Measurements from ENCODE around the gene PLA2G4D.

Gene PLA2G4D

DNA sequence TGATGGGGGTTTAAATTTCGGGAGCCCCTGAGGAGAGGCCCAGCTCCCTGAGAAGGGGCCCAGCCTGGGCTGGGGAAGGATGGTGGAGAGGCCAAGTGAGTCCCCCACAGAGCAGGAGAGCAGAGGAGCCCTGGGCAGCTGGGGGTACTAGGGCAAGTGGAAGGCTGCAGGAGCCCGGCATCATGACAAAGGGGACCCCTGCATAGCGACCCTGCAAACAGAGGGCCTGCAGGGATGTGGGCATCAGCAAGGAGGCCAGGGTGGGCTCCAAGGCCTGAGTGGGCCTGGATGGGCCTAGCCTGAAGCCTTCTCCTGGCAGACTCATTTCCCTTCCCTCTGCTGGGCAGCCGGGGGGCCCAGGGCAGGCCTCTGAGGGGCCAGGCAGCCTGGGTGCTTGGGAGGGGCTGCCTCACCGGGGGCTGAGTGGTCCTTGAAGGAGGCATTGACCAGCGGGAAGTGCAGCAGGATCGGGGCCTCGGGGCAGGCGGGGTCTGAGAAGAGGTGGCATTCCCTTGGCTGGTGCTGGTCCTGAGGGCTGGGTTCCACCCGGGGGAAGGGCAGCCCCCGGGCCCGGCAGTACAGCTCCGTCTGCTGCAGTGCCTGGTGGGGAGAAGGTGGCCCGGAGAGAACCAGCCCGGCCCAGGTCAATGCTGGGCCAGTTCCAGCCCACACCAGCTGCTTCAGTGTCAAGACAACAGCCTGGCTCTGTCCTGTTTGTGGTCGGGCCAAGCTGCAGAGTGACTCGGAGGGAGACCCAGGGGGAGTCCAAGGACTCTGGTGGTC is 24.7 kb downstream of the PLA2G4D start:
- DNase-seq, result no peak

DNA sequence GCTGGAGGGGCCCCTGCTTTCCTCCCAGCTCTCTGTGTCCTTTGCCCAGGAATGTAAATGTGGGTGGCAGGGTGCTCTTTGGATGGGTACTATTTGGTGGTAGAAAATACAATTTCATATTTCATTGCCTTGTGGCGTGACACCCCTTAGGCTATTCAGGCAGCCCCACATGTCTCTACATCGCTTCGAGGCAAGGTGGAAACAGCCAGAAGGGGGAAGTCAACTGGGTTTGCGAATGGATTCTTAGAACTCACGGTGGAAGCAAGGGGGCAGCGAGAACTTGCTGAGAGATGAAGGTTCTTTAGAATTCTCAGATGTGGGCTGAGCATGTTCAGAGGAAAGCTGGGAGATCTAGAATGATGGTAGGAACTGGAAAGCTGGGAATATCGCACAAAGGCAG is 25.3 kb downstream of the PLA2G4D start:
- DNase-seq, result no peak

DNA sequence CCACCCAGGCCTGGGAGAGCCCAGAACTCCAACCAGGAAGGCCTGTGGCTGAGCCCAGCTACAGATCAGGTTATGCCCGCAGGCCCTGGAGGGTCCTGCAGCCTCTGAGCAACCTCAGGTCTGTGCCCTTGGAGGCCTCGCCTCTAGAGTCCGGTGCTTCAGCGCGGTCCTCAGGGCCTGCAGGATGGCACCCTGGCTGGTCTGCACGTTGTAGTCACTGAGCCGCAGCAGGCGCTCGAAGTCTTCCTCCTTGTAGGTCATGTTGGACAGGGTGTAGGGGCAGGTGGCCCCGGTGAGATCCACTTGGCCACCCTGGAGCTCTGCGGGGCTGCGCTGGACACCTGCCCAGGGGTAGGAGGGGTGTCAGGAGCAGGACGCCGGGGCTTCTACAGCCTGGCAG is 25.8 kb downstream of the PLA2G4D start:
- no peak for DNase-seq

DNA sequence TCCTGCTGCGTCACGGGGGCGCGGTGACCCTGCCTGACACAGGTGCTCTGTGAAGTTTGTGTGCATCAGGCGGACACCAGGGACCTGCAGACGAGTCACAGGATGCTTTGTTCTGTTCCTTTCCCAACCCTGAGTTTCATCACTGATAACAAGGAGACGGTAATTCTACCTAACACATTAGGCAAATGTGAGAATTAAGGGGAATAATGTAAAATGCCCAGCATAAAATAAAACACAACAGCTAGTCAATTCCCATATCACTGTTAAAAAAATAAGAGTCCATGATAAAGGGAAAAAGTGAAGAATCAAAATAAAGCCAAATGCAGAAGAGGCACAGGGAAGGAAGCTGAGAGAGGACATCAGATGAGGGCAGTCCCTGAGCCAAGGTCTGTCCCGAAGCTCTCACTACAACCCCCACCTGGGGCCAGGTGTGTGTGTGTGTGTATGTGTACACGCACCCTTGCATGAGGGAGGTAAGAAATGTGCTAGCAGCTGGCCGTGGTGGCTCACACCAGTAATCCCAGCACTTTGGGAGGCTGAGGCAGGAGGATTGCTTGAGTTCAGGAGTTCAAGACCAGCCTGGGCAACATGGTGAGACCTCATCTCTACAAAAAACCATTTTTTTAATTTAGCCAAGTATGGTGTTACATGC is 27.5 kb downstream of the PLA2G4D start:
- DNase-seq, result no peak

DNA sequence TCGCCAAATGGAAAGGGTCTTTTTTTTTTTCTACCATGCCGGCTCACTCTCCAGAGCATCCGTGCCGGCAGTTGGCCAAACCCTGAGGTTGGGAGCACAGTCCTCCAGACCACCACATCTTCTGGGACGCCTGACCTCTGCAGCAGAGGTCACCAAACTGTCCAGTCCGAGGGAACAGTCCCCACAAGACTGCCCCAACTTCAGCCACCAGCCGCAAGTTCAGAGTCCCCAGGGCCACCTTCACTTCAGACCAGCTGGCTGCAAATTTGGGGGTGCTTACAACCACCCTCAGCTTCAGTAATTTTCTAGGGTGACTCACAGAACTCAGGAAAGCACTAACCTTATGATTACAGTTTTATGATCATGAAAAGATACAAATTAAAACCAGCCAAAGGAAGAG is 28.9 kb downstream of the PLA2G4D start:
- no peak for DNase-seq

DNA sequence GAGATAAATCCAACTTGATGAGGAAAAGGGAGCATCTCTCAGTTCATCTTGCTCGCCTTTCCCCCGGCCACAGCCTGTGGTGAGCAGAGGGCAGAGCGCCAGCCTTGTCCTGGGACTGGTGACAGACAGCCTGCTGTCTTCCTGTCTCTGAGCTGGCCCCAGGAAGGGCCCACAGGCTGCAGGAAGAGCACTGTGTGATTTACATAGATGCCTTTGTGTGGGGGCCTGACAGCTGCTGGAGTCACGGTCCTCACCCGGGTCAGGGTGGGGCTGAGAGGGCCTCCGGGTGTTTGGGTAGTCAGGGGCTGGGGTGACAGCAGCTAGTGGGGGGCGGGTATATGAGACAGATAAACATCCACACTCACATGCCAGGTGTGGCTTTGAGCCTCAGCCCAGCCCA is 29.3 kb downstream of the PLA2G4D start:
- DNase-seq, result no peak

DNA sequence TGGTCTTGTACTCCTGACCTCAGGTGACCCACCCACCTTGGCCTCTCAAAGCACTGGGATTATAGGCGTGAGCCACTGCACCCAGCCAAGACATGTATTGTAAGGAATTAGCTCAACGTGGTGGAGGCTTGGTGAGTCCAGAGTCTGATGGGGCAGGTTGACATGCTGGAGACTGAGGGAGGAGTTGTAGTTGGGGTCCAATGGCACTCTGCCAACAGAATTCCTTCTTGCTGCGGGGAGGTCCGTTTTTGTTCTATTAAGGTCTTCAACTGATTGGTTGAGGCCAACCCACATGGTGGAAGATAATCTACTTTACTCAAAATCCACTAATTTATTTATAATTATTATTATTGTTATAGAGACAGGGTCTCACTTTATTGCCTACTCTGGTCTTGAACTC is 30.1 kb downstream of the PLA2G4D start:
- no peak for DNase-seq

DNA sequence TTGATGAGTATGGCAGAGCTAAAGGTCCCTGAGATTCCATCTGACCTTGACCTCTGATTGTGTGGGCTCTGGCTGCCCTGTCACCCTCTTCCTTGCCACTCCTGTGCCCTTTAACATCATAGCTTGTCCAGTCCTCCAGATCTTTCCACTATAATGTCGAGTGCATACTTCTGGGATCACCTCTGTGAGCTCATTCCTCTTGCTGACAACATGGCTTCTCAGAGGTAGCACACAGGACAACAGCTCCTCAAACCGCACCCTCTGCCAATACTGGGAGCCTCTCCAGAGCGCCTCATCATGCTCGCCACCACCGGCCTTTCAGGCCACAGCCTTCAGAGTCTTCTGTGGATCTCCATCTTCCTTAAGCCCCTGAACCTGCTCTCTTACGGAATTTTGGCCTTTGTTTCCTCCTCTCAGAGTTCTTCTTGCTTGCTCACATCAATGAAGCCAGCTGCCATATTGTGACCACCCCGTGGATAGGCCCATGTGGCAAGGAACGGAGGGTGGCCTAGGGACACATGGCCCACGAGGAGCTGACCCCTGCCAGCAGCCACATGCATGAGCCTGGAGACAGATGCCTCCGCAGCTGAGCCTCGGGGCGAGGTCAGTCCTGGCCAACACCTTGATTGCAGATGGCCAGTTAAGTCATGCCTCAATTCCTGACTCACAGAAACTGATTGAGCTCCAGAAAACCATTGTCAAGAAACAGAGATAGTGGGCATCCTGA is 31.1 kb downstream of the PLA2G4D start:
- DNase-seq, result no peak

DNA sequence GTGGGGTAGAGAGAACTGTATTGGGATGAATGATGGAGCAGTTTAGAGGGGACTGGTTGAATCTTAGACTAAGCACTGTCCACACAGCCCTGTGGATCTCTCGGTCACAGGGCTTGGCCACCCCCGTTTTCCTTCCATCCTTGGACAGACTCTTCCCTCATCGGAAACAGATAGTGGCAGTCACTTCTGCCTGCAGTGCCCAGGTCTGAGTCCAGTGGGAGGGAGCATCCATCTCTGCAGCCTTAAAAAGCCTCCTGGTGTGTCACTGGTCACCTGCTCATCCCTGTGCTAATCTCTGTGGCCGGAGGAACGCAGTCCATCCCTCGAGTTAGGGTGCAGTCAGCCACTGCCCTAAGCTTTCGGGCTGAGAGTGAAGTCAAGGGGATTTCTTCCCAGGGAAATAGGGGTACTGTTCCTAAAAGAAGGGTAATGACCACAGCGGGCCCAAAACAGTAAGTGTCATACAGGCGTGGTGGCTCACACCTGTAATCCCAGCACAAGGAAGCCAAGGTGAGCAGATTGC is 32.0 kb downstream of the PLA2G4D start:
- no peak for DNase-seq

DNA sequence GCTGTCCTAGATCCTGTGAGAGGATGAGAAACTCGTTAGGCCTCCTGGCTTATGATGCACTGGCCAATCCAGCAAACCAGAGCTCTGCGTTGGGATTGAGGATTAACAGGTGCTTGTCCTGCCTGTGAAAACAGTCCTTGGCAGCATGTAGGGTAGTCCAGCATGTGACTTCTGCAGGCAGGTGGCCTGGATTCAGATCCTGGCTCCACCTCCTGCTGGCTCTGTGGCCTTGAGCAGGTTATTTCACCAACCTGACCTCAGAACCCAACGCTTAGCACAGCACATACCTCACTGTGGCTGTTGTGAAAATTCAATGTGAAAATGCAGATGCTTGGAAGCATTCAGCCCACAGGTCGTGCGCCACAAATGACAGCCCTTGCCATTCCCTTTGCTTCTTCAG is 33.6 kb downstream of the PLA2G4D start:
- DNase-seq, result no peak

DNA sequence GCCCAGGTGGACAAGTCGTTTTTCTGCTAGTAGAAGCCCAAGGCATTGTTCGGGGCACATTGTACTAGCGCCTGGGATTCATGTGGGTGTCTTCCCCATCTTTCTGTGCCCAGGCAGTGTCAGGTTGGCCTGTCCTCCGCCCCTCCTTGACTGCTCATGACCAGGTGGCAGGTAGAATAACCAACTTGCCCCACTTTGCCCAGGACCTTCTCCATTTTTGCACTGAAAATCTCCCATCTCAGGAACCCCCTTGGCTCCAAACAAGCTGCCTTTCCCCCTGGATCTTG is 33.9 kb downstream of the PLA2G4D start:
- no peak for DNase-seq

DNA sequence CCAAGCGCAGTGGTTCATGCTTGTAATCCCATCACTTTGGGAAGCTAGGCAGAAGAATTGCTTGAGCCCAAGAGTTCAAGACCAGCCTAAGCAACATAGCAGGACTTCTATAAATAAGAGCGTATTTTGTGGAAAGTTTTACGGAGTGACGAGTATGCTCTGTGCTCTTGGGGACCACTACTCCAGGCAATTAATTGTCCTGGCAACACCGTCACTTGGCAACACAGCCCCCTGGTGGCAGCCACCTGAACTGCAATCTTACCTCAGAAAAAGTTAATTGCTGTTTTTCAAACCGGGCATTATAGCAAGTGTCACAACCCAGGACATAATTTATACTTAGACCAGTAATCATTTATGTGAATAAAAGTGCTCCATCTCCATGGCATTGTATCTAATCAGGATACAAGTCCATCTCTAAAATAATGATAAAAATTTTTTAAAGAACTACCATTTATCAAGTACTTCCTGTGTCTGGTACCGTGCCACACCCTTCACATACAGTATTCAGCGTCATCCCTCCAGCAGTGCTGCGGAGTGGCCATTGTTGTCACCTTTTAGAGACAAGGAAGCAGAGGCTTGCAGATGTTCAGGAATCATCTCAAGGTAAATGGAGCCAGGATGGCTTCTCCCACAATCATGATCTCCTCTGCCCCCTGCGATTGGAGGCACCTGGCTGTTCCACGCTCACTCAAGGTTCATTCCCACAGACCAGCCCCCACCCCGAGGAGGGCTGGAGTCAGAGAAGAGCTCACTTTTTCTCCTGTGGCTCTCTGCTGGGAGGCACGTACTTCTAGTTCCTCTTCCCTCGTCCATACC is 34.5 kb downstream of the PLA2G4D start:
- peak; percentile 29 for DNase-seq

DNA sequence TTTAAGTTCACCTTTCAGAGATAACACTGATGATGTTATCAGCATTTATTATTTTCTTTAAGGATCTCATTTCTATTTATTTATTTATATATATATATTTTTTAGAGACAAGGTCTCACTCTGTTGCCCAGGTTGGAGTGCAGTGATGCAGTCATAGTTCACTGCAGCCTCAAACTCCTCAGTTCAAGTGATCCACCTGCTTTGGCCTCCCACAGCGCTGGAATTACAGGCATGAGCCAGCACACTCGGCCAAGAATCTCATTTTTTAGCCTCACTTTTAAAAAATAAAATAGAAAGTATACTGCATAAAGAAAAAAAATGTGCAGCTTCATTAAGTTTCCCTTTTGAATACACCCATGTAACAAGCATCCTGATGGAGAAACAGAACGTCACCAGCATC is 35.6 kb downstream of the PLA2G4D start:
- no peak for DNase-seq

DNA sequence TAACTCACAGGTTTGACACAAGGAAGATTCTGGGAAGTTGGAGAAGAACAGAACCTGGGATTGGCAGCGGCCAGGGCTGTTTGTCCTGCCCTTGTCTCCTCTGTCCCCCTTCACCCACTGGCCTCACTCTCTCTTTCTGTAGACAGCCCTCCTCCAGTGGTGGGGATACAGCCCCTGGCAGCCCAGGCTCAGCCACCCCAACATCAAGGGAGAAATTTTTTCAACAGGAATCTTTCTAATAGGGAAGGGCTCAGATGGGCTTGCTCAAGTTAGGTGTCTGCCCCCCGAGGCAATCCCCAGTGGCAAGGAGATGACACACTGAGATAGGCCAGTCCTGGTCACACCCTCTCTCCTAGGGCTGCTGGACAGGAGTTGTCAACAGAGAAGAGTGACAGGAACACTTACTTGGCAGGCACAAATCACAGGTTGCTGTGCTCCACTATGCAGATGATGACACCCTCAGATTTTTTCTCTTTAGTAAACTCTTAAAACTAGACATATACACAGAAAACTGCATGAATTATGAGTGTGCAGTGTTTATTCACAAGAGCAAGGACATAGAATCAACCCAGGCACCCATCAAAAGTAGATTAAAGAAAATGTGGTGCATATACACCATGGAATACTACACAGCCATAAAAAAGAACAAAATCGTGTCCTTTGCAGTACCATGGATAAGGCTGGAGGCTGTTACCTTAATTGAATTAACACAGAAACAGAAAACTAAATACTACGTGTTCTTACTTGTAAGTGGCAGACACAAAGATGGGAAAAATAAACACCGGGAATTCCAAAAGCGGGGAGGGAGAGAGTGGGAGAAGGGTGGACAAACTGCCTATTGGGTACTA is 36.3 kb downstream of the PLA2G4D start:
- DNase-seq, result no peak

DNA sequence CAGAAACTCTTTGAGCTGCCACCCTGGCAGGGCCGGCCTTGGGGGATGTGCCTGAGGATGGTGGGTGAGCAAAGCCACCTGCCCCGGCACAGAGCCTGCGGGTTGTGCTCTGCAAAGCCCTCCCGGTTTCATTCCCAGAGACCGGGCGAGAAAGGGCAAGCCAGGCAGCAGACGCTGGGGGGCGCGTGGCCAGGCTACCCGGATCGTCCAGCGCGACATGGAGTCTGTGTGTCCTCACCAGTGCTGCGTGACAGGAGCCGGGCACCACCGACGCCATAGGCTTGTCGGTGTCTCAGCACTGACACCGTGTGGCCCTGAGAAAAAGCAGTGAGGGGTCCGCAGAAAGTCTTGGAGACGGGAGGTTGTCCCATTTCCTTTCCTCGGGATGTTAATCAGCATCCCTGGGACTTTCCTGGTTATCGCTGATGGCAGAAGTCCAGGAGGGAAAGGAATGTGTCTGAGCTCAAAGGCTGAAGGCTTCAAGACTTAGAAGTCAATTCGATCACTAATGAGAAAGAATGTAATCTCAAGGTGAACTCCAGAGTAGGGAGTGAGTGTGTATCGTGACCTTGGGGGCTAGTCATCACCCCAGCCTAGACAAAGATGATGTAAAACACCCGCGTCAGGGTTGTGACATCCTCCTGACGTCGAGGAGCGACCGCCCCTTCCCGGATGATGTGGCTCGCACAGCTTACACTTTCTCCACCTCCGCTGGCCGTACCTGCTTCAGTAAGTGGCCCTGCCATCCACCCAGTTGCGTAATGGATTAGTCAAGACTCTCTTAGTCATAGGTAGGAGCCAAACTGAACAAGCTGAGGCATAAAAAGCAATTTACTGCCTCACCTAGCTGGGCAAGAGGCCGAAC is 37.2 kb downstream of the PLA2G4D start:
- DNase-seq, result peak; percentile 78

DNA sequence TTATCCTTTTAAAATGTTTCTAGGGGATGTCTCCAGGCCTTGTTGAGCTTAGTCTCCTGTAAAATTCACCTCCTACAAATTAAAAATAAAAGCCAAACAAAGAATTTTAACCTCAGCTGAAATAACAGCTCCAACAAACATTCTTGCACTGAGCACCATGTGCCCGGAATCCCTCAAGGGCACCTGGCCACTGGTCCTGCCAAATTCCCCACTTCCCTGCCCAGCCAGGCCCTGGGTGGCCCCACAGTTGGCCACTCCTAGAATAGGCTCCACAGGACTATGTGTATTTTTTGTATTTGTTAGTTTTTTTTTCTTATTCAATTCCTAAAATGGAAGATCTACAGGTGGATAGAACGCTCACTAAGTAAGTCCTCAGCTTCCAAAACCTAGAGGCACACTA is 40.4 kb downstream of the PLA2G4D start:
- no peak for DNase-seq

DNA sequence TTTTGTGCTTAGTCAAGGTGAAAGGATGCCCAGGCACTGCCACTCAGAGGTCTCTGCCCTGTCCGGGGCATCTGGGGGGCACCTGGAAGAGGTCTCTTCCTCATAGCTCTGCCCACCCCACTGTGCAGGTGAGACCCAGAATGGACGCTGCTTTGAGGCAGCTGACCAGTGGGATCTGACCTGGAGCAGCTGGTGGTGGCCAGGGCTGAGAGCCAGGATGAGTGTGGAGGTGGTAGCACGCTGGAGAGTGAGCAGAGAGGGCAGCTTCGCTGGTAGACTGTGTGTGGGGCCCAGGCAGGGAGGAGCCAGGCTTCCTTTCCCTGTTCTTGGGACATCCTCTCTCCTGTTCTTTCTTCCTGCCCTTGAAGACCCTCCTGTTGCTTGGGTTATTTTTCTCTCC is 41.4 kb downstream of the PLA2G4D start:
- no peak for DNase-seq

DNA sequence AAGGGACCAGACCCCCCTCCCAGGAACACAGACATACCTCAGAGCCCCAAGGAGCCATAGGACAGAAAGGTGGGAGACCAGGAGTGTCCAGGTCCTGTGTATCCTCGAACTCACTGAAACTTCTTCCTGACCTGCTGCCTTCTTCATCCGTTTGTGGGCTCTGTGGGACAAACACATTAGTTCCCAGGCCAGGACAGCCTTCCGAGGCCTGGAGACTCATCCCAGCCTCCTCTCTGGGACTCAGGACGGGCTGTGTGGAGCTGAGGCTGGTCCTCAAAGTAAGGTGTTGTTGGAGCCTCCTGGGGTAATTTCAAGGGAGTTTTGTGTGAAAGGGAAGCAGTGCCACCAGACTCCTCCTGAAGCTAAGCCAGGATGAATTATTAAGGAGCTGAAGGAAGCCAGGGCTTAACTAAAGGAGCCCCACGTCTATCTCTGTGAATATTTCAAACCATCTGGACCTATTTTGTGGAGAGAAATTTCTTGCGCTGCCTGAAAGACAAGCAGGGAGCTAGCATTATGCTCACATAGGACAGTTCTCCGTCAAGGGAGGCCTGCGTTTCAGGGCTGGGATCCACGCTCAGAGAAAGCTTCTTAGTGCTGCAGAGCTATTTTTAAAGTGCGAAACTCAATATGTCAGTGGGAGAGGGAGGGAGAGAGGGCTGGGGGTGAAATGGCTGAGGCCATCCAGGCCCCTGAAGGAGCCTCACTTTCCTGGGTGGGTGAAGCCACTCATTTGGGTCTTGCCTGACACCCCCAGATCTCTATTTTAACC is 43.7 kb downstream of the PLA2G4D start:
- no peak for DNase-seq

DNA sequence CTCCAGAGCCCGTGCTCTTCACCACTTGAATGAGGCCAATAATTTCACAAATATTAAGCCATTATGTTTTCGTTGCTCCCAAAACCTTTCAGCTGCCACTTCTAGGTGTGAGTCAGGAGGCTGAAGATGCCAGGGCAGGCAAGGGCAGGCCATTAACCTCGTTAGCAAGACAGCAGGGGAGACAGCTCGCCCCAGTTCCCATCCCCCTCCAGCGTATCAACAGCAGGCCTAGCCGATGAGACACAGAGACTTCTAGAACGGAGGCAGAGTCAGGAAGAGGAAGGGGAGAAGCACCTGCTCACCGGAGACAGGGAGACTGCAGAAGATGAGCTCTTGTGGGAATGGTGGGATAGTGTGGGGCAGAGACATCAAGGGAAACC is 45.6 kb downstream of the PLA2G4D start:
- no peak for DNase-seq

DNA sequence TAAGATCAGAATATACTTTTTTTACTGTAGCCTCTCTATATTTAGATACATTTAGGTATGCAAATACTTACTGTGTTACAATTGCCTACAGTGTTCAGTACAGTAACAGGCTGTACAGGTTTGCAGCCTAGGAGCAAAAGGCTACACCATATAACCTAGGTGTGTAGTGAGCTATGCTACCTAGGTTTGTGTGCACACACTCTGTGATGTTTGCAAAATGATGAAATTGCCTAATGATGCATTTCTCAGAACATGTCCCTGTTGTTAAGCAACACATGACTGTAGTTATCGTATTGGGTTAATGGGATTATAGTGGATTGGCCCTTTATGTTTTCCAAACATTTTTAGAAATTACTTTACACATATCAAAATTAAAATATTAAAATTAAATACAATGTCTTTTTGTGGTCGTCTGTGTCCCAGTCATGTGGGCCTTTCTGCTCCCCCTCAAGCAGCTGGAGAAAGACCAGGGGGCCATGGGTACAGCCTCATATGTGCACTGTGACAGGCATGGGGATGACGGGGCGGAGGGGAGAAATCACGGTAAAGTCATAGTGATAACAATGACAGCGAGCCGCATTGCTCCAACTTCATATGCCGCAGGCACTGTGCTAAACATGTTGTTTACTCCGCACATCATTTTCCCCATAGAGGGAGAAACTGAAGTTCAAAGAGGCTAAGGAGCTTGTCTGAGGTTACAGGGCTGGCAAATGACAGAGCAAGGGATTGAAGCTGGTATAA is 46.1 kb downstream of the PLA2G4D start:
- DNase-seq, result no peak
